KMS-11 (cell line): Measurements from ENCODE around the gene TM9SF3.

Source experiments
- H2AFZ ChIP-seq: fragments of 200-600 bp; sonication (generic); 2 replicates; pipeline ENCODE4 v1.6.1; 2016; ENCODE audit warnings: antibody characterized with exemption, mixed run types, low read depth
- H3K27ac ChIP-seq: fragments of 200-600 bp; sonication (generic); 2 replicates; pipeline ENCODE4 v1.6.1; 2016; ENCODE audit warnings: mild to moderate bottlenecking, mixed run types
- H3K27me3 ChIP-seq: fragments of 200-600 bp; sonication (generic); 2 replicates; pipeline ENCODE4 v1.6.1; 2017; ENCODE audit warnings: mild to moderate bottlenecking, low read depth, mixed run types, moderate library complexity; ENCODE audit not compliant: insufficient read depth
- H3K36me3 ChIP-seq: fragments of 200-600 bp; sonication (generic); 2 replicates; pipeline ENCODE4 v1.6.1; 2017; ENCODE audit warnings: mild to moderate bottlenecking, mixed run types; ENCODE audit not compliant: insufficient read depth
- H3K4me1 ChIP-seq: fragments of 200-600 bp; sonication (generic); 2 replicates; pipeline ENCODE4 v1.6.1; 2016; ENCODE audit warnings: mild to moderate bottlenecking, low read depth, mixed run types; ENCODE audit not compliant: poor library complexity, severe bottlenecking
- H3K4me2 ChIP-seq: fragments of 200-600 bp; sonication (generic); 2 replicates; pipeline ENCODE4 v1.7.0; 2016; ENCODE audit warnings: mild to moderate bottlenecking, mixed run types
- H3K4me3 ChIP-seq: fragments of 200-600 bp; sonication (generic); IDR thresholded peaks from 2 replicates; pipeline ENCODE4 v1.6.1; 2017; ENCODE audit warnings: low read depth, low read length, mixed read lengths; ENCODE audit not compliant: insufficient read depth
- H3K79me2 ChIP-seq: fragments of 200-600 bp; sonication (generic); 2 replicates; pipeline ENCODE4 v1.6.1; 2016; ENCODE audit warnings: low read depth, mixed run types; ENCODE audit not compliant: insufficient read depth
- H3K9ac ChIP-seq: fragments of 200-600 bp; sonication (generic); 2 replicates; pipeline ENCODE4 v1.6.1; 2016; ENCODE audit warnings: mild to moderate bottlenecking, mixed run types
- H4K20me1 ChIP-seq: fragments of 200-600 bp; sonication (generic); 2 replicates; pipeline ENCODE4 v1.6.1; 2016; ENCODE audit warnings: mild to moderate bottlenecking, mixed run types; ENCODE audit not compliant: insufficient read depth
- TF ChIP-seq, protein P1 (sequence below): fragments of 200-600 bp; sonication (generic); conservative IDR thresholded peaks from 2 replicates; pipeline ENCODE4 v1.6.1; 2017; ENCODE audit warnings: low read depth, mild to moderate bottlenecking, antibody characterized with exemption, low read length, moderate library complexity, mixed read lengths

TM9SF3 gene

DNA sequence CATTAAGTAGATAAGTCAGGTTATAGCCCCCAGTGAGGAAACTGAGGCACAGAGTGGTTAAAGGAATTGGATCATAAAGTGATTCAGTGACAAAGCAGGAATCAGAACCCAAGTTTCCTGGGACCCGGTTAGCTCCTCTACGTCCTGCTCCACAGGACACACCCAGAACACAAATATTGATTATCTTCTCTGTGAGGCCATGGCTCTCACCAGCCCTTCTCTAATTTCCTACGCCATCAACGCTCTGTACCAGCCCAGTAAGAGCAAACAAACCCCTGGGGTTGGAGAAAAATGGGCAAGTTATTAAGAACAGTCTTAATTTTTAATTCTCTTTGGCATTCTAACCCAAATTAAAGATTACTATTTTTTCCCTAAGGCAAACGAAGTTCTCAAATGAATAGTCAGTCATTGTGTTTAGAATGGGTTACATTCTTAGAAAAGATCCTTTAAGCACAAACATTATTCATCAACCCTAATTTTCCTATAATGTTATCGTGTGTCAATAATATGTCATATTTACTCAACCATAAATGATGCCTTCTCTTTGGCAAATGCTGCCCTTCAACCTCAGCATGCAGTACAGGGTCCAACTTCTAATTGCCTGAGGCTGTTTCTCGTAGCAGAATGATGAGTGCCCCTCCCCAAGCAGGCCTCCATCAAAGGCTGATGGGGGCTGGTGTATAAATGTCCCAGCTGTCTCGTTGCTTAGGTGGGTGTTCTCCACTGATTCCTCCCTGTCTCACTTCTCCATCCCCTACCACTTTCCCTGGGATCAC lies 25.4 kb upstream of the TM9SF3 start:
- no peaks in the 10 kb centered on the region for H3K79me2 ChIP-seq
- H3K4me2 ChIP-seq, result no peak overlapping the region
- no peak overlapping the region for H3K27ac ChIP-seq
- H3K9ac ChIP-seq, result no peak overlapping the region
- H4K20me1 ChIP-seq, result no peaks in the 10 kb centered on the region
- no peaks in the 10 kb centered on the region for H3K27me3 ChIP-seq
- H3K36me3 ChIP-seq, result no peaks in the 10 kb centered on the region
- TF ChIP-seq, protein P1, sequence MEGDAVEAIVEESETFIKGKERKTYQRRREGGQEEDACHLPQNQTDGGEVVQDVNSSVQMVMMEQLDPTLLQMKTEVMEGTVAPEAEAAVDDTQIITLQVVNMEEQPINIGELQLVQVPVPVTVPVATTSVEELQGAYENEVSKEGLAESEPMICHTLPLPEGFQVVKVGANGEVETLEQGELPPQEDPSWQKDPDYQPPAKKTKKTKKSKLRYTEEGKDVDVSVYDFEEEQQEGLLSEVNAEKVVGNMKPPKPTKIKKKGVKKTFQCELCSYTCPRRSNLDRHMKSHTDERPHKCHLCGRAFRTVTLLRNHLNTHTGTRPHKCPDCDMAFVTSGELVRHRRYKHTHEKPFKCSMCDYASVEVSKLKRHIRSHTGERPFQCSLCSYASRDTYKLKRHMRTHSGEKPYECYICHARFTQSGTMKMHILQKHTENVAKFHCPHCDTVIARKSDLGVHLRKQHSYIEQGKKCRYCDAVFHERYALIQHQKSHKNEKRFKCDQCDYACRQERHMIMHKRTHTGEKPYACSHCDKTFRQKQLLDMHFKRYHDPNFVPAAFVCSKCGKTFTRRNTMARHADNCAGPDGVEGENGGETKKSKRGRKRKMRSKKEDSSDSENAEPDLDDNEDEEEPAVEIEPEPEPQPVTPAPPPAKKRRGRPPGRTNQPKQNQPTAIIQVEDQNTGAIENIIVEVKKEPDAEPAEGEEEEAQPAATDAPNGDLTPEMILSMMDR, result no peak
- no peak overlapping the region for H2AFZ ChIP-seq
- no peak overlapping the region for H3K4me3 ChIP-seq
- no peaks in the 10 kb centered on the region for H3K4me1 ChIP-seq

DNA sequence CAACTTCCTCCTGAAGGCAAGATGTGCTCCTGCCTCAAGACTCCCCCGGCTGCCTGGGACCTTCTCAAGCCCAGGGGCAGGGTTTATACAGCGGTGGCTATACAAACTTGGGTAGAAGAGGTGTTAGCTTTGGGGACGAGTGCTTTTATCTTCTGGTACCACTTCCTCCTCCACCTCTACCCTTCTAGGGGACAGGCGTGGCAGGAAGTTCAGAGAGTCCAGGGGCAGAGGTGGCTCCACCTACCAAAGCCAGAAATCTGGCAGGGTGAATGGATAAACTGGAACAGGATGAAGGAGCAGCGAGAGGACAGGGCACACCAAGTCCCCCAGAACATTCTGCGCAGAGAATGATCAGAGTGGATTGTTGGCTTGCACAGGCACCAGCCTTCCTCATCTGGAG lies 24.0 kb upstream of the TM9SF3 start:
- Histone ChIP-seq H3K4me3 (no peak overlapping the region), H3K36me3 (no peaks in the 10 kb centered on the region), H4K20me1 (no peaks in the 10 kb centered on the region), H3K9ac (no peak overlapping the region), H3K4me2 (no peak overlapping the region), H3K27me3 (no peaks in the 10 kb centered on the region), H3K27ac (no peak overlapping the region), H3K4me1 (no peaks in the 10 kb centered on the region), H3K79me2 (no peaks in the 10 kb centered on the region), H2AFZ (no peak overlapping the region)
- TF ChIP-seq, protein P1, result no peak

DNA sequence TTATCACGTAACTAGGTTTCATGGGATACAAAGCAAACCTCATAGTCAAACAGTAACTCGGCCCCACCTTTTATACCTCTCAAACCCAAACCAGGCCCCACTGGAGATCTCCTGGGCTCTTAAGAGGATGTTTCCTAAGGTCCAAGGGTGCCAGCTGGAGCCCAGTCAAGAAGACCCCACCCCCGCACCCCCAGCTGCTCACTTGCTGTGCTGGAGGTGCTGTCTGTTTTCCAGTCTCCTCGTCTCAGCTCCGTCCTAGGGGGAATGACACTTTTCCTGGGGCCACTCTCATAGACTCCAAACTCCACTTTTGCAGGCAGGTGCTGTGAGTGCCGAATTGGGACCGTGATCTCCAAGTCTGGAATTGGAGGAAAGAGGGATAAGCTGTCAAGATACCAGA lies 22.7 kb upstream of the TM9SF3 start:
- Histone ChIP-seq H3K4me1 (no peaks in the 10 kb centered on the region), H3K4me2 (no peak overlapping the region), H3K4me3 (no peak overlapping the region), H4K20me1 (no peaks in the 10 kb centered on the region), H3K27me3 (no peaks in the 10 kb centered on the region), H3K79me2 (no peaks in the 10 kb centered on the region), H3K9ac (no peak overlapping the region), H2AFZ (no peak overlapping the region), H3K36me3 (no peaks in the 10 kb centered on the region), H3K27ac (no peak overlapping the region)
- TF ChIP-seq, protein P1, result no peak

DNA sequence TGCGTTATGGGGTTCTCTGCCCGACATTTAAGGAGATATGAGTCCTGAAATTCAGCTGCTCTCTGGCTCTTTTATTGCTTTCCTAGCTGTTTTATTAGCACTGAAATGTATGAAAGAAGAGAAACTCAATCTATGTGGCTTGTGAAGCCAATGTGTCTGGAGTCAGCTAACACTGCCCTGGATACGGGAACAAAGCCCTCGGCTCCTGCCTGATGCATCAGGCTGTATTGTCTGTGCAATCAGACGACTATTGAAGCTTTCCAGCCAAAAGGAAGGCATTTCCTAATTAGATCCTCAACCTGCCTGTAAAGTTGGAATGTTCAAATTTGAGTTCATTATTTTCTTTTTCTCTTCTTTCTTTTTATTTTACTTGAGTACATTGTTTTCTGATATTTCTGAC lies 22.0 kb upstream of the TM9SF3 start:
- H4K20me1 ChIP-seq, result no peaks in the 10 kb centered on the region
- no peak overlapping the region for H3K27ac ChIP-seq
- H3K9ac ChIP-seq, result no peak overlapping the region
- no peaks in the 10 kb centered on the region for H3K79me2 ChIP-seq
- no peak overlapping the region for H3K4me3 ChIP-seq
- H3K4me2 ChIP-seq, result no peak overlapping the region
- H3K27me3 ChIP-seq, result no peaks in the 10 kb centered on the region
- TF ChIP-seq, protein P1, result no peak
- H3K36me3 ChIP-seq, result no peaks in the 10 kb centered on the region
- H3K4me1 ChIP-seq, result no peaks in the 10 kb centered on the region
- H2AFZ ChIP-seq, result no peak overlapping the region
